Measurements from ENCODE around the gene OSCP1. TPM values are rescaled to one million over a fixed set of nuclear protein-coding genes. Genes with fewer than 3 reads are reported as not detected.

The OSCP1 gene
- total RNA-seq, 1 donor from 2014 or later: 5.3 TPM

GRCh38 chr1:36419140-36419539, 31.1 kb downstream of the OSCP1 start:
- intact Hi-C loops (cut with DNase I): no loop called here
- ATAC-seq (peak; percentile 17), DNase-seq (ENCODE audit: missing footprints) (no peak)

DNA sequence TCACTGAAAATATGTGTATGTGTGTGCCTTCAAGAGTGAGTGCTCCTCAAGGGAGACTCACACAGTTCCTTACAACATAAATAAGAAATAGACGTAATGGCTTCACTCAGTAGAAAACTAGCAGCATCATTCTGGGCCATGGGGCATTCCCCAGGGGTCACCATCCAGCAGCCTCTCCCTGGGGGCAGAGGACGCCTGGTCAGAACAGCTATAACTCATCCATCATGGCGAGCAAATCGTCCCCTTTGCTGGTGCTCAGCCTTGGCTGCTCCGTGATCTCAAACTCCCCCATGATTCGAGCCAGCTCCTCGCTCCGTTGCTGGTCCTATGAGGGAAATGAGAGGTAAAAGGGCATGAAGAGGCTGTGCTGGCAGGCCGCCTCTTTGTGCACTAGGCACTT, 32.3 kb downstream of the OSCP1 start:
- ATAC-seq (no peak), DNase-seq (ENCODE audit: missing footprints) (no peak)
- intact Hi-C loops (cut with DNase I): no loop called here

- ATAC-seq (no peak), DNase-seq (ENCODE audit: missing footprints) (no peak)
- intact Hi-C loops (cut with DNase I): no loop called here
These were observed 34.5 kb downstream of the OSCP1 start for GRCh38 chr1:36415661-36416326.

- no peak for DNase-seq (ENCODE audit: missing footprints)
- no peak for ATAC-seq
- intact Hi-C loops (cut with DNase I): no loop called here
These were observed 35.9 kb downstream of the OSCP1 start for GRCh38 chr1:36414384-36414783.

GRCh38 chr1:36411674-36412648, 38.3 kb downstream of the OSCP1 start:
- ATAC-seq: no peak

DNA sequence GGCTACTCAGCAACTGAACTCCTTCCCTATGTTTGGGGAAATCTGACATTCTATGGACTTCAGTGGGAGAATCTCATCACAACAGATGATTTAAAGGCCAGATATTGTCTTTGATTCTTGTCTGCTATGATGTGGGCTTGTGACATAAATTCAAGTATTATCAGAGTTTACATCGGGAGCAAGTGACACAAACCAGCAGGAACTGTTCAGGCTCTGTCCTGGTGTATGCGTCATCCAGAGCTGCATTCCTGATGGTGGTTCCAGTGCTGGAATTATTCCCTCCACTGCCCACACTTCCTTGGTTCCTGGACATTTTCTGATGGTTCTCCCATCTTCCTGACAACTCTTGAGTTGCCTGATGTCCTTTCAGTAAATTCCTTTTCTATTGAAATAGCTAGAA, 41.8 kb downstream of the OSCP1 start:
- intact Hi-C loops (cut with DNase I): no loop called here
- no peak for ATAC-seq
- DNase-seq (ENCODE audit: missing footprints): no peak

More at GRCh38 chr1:36411674-36412648, 38.3 kb downstream of the OSCP1 start:
- intact Hi-C loops (cut with DNase I): no loop called here
- no peak for DNase-seq (ENCODE audit: missing footprints)

DNA sequence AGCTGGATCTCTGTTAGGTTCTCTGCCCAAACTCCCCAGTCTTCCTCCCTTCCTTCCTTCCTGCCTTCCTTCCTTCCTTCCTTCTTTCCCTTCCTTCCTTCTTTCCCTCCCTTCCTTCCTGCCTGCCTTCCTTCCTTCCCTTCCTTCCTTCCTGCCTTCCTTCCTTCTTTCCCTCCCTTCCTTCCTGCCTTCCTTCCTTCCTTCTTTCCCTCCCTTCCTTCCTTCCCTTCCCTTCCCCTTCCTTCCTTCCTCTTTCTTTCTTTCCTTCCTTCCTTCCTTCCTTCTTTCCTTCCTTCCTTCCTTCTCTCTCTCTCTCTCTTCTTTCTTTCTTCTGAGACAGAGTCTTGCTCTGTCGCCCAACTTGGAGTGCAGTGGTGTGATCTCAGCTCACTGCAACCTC, 43.8 kb downstream of the OSCP1 start:
- intact Hi-C loops (cut with DNase I): no loop called here
- ATAC-seq (no peak), DNase-seq (ENCODE audit: missing footprints) (no peak)

DNA sequence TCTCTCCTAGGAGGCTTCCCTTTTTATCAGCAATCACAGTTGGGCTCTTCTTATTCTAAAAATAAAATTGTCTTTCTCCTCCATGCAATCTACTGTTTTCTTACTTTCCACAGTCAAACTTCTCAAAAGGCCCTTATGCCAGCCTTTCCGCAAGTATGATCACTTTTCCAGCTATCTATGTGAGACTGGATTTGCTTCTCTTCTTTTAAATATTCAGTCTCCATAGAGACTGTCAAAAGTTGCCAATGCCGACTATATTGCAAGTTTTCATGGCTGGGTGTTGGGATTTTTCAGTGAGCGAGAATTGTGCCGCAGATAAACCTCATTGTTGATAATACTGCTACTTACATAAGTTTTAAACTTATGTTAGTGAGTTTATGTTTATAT, 47.8 kb downstream of the OSCP1 start:
- DNase-seq (ENCODE audit: missing footprints): no peak
- intact Hi-C loops (cut with DNase I): no loop called here
- ATAC-seq: no peak

DNA sequence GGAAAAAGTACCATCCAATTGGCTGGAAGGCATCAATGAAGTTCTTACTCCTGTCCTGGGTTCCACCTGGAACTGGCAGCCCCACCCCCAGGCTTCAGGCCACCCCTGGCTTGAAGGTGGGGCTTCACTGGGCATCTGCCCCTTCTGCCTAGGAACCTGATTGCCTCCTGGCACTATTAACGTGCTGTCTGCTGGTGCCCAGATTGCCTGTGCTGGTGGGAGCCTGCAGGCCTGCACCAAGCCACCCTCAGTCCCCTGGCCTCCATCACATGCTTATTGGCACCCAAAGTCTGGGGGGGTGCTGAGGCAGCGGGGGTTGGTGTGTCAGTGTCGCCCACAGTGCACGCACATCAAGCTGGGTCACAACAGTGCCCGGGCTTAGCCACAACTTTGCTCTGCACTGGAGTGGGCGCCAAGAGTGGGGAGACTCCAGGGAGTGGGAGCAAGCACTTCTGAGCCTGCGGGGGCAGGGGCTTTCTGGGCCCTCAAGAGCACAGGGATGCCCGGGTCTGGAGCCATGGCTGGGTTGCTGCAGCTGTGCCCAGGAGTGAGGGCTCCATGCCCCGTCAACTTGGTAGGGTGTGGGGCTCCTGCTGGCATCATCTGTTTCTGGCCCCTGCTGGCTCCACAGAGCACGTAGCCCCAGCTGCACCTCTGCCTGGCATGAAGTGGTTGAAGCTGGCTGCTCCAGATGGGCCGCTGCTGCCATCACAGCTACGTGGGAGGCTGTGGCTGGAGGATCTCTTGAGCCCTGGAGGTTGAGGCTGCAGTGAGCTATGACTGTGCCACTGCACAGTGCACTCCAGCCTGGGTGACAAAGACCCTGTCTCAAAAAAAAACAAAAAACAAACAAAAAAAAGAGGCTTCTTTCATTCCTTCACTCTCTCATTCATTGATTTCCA, 48.4 kb downstream of the OSCP1 start:
- intact Hi-C loops (cut with DNase I): no loop called here
- DNase-seq (ENCODE audit: missing footprints) (no peak), ATAC-seq (no peak)

- intact Hi-C loops (cut with DNase I): no loop called here
- peak; percentile 73 for ATAC-seq
- DNase-seq (ENCODE audit: missing footprints): peak; percentile 90
These were observed 49.2 kb downstream of the OSCP1 start for GRCh38 chr1:36400825-36401601.

GRCh38 chr1:36400514-36400824, 49.8 kb downstream of the OSCP1 start:
- DNase-seq (ENCODE audit: missing footprints) (no peak), ATAC-seq (no peak)
- intact Hi-C loops (cut with DNase I): no loop called here

DNA sequence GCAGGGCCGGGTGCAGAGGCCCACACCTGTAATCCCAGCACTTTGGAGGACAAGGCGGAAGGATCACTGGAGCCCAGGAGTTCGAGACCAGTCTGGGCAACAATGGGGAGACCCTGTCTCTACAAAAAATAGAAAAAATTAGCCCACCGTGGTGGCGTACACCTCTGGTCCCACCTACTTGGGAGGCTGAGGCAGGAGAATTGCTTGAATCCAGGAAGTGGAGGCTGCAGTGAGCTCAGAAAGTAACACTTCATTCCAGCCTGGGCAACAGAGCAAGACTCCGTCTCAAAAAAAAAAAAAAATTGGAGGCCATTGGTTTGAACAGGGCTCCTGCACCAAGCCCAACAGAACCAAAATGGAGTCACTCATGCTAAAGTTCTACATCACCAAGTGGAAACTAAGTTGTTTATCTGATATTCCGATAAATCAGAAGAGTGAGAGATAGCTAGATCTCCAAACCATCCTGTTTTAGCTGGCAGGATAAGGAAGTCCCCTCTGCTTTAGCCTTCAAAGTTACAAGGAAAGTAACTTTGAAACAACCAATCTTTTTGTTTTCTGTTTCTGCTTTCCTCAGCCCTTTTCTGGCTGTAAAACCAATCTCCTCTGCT, 51.8 kb downstream of the OSCP1 start:
- intact Hi-C loops (cut with DNase I): no loop called here
- no peak for DNase-seq (ENCODE audit: missing footprints)
- no peak for ATAC-seq

DNA sequence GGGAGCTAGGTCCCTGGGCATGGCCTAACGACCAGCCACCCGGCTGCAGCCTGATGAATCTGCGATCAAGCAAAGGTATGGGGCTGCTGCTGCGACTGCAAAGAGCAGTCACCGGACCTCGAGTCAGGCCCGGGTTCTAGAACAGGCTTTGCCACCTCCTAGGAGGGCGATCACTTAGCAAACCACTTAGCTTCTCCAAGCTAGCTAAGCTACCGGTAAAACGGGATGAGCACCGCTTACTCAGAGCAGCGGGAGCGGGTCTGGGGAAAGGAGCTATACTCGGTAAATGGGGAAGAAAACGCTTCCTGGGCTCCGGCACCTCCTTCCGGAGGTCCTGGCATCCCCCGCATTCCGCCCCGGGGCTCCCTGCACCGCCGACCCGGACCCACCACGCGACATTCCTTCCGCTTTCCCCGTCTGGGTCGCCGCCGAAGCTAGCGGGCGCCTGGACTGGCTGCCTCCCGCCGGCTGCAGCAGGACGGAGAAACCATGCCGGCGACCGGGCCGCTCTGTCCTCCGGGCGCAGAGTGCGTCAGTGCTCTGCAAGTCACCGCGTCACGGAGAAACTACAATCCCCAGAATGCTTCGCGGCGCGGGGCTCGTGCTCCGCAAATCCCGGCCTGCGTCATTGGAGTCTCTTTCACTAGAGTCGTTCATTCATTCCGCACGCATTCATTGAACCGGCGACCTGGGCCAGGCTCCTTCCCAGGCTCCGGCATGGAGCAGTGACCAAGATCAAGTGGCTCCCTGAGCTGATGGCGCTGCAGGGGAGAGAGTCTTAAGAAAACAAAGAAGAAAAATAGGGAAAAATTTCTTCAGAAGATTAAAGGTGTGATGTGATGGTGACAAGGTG, 52.6 kb downstream of the OSCP1 start, which contains the start of gene LSM10:
Gene LSM10 (minus strand): TSS at position 531 of the 853 bp plus-strand sequence. CDS start 3,779 bp downstream, outside the sequence.
- intact Hi-C loops (cut with DNase I): loop anchor here (1.0 kb wide), 1 partner anchor 10 kb away; no protein-coding TSS in a partner anchor

GRCh38 chr1:36397083-36397377, 53.2 kb downstream of the OSCP1 start:
- no peak for DNase-seq (ENCODE audit: missing footprints)
- peak; percentile 41 for ATAC-seq
- intact Hi-C loops (cut with DNase I): loop anchor here (1.0 kb wide), 1 partner anchor 10 kb away; no protein-coding TSS in a partner anchor

More for the DNA sequence above, 52.6 kb downstream of the OSCP1 start, which contains the start of gene LSM10:
- peak; percentile 97 for ATAC-seq
- peak; percentile 97 for DNase-seq (ENCODE audit: missing footprints)

GRCh38 chr1:36396359-36396758, 53.9 kb downstream of the OSCP1 start:
- intact Hi-C loops (cut with DNase I): no loop called here
- no peak for ATAC-seq
- DNase-seq (ENCODE audit: missing footprints): no peak

DNA sequence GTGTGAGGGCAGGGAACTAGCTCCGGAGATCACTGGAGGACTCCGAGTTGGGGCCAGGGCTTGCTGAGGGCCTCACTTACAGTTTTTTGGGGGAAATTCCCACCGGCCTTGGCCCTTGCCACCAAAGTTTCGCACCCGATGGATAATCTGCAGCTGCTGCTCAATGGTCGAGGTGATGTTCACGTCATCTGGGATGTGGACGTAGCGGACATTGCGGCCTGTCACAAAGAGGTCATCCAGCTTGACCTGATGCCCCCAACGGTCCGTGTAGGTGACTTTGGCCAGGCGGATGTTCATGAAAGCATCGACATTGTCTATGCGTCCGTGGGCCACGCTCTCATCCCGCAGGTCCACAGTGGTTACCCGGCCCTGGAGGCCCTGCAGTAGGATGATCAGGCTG, 56.6 kb downstream of the OSCP1 start:
- intact Hi-C loops (cut with DNase I): no loop called here
- DNase-seq (ENCODE audit: missing footprints) (no peak), ATAC-seq (no peak)

DNA sequence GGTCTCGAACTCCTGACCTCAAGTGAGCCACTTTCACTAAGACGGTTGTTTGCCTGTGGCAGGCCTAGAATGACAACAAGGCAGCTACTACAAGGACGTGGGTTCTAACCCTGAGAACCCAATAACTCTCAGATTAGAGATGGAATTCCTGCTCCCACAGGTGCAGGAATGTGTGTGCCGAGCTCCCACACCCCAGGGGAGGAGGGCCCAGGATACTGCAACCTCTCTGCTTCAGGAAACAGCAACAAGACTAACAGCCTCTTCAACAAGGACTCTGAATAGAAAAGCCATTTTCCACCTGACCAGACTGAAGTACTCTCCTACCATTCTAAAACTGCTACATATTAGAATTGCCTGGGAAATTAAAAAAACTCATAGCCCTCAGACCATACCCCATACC, 57.4 kb downstream of the OSCP1 start:
- DNase-seq (ENCODE audit: missing footprints) (no peak), ATAC-seq (no peak)
- intact Hi-C loops (cut with DNase I): no loop called here
